Glutamatergic neuron (in vitro differentiated cells): ENCODE measurements around the gene PIR. TPM values are rescaled to one million over a fixed set of nuclear protein-coding genes. Genes with fewer than 3 reads are reported as not detected.
A peak's percentile ranks its signal among the peaks of the same experiment; 100 is the strongest.

ENCODE experiments used
- DNase-seq: peaks from one replicate; pipeline ENCODE4 v3.0.0; 2022
- H3K27ac Mint-ChIP-seq: one replicate; pipeline ENCODE4 v1.8.0; 2020; ENCODE audit warnings: mild to moderate bottlenecking, mixed read lengths, inconsistent platforms; ENCODE audit not compliant: unreplicated experiment
- H3K27me3 Mint-ChIP-seq: one replicate; pipeline ENCODE4 v1.8.0; 2020; ENCODE audit warnings: mild to moderate bottlenecking, moderate library complexity, mixed read lengths, inconsistent platforms; ENCODE audit not compliant: unreplicated experiment
- H3K36me3 Mint-ChIP-seq: one replicate; pipeline ENCODE4 v1.8.0; 2020; ENCODE audit warnings: mild to moderate bottlenecking, mixed read lengths, inconsistent platforms; ENCODE audit not compliant: unreplicated experiment
- H3K4me1 Mint-ChIP-seq: one replicate; pipeline ENCODE4 v1.8.0; 2020; ENCODE audit warnings: mild to moderate bottlenecking, low read depth, mixed read lengths, inconsistent platforms; ENCODE audit not compliant: unreplicated experiment
- H3K4me3 Mint-ChIP-seq: one replicate; pipeline ENCODE4 v1.8.0; 2020; ENCODE audit warnings: mild to moderate bottlenecking, mixed read lengths, inconsistent platforms; ENCODE audit not compliant: unreplicated experiment
- H3K9me3 Mint-ChIP-seq: one replicate; pipeline ENCODE4 v1.8.0; 2020; ENCODE audit warnings: mild to moderate bottlenecking, moderate library complexity, mixed read lengths, inconsistent platforms; ENCODE audit not compliant: unreplicated experiment
- CTCF ChIP-seq: fragments of 200-600 bp; sonication (generic); IDR thresholded peaks from one replicate; pipeline ENCODE4 v1.5.0; 2021; ENCODE audit not compliant: partially characterized antibody, unreplicated experiment
- total RNA-seq: library from RNA; stranded (reverse); fragmentation: NEBNext Ultra II Directional; extraction: Animal tissue kit (Norgen Biotek cat#: 25700); gene quantifications from one replicate; pipeline ENCODE4 v1.2.1, GENCODE V29; 2021; ENCODE audit not compliant: unreplicated experiment

Gene PIR
- total RNA-seq, 1 donor from 2014 or later: 2.6 TPM

- no peak for TF ChIP-seq CTCF
- H3K9me3 Mint-ChIP-seq: peaks cover 1% of the 10 kb centered on the region
Measured at GRCh38 chrX:15405846-15406245, 87.3 kb downstream of the PIR start.

GRCh38 chrX:15404401-15405096 lies 88.6 kb downstream of the PIR start:
- H3K9me3 Mint-ChIP-seq: peaks cover 1% of the 10 kb centered on the region
- no peak overlapping the region for H3K27ac Mint-ChIP-seq
- H3K4me3 Mint-ChIP-seq: no peak overlapping the region
- no peaks in the 10 kb centered on the region for H3K36me3 Mint-ChIP-seq
- no peak for TF ChIP-seq CTCF
- DNase-seq: peak; percentile 7
- peaks cover 8% of the 10 kb centered on the region for H3K4me1 Mint-ChIP-seq
- no peaks in the 10 kb centered on the region for H3K27me3 Mint-ChIP-seq

More at GRCh38 chrX:15405846-15406245, 87.3 kb downstream of the PIR start:
- Mint-ChIP-seq H3K36me3 (no peaks in the 10 kb centered on the region), H3K4me3 (no peak overlapping the region), H3K4me1 (peaks cover 8% of the 10 kb centered on the region), H3K27ac (no peak overlapping the region), H3K27me3 (no peaks in the 10 kb centered on the region)
- no peak for DNase-seq

GRCh38 chrX:15401378-15401777 lies 91.8 kb downstream of the PIR start:
- H3K36me3 Mint-ChIP-seq: no peaks in the 10 kb centered on the region
- no peak overlapping the region for H3K4me3 Mint-ChIP-seq
- DNase-seq: no peak

GRCh38 chrX:15399962-15400391 lies 93.2 kb downstream of the PIR start:
- Mint-ChIP-seq H3K4me3 (no peak overlapping the region), H3K9me3 (no peaks in the 10 kb centered on the region), H3K27ac (no peak overlapping the region), H3K27me3 (peaks cover 3% of the 10 kb centered on the region), H3K36me3 (no peaks in the 10 kb centered on the region), H3K4me1 (peaks cover 5% of the 10 kb centered on the region)
- no peak for TF ChIP-seq CTCF
- DNase-seq: no peak

More at GRCh38 chrX:15401378-15401777, 91.8 kb downstream of the PIR start:
- no peaks in the 10 kb centered on the region for H3K9me3 Mint-ChIP-seq
- peaks cover 3% of the 10 kb centered on the region for H3K27me3 Mint-ChIP-seq
- no peak for TF ChIP-seq CTCF
- peaks cover 8% of the 10 kb centered on the region for H3K4me1 Mint-ChIP-seq
- no peak overlapping the region for H3K27ac Mint-ChIP-seq

- Mint-ChIP-seq H3K4me1 (no peaks in the 10 kb centered on the region), H3K27me3 (peaks cover 3% of the 10 kb centered on the region), H3K36me3 (no peaks in the 10 kb centered on the region), H3K27ac (no peak overlapping the region), H3K4me3 (no peak overlapping the region), H3K9me3 (peaks cover 1% of the 10 kb centered on the region)
- TF ChIP-seq CTCF: no peak
- no peak for DNase-seq
Measured at GRCh38 chrX:15398874-15399273, 94.3 kb downstream of the PIR start.
